Central memory CD8-positive, alpha-beta T cell (primary cell): ENCODE results near the gene BMX.

ENCODE experiments used
- ATAC-seq: fragments of 150-1000 bp; cut with Tn5 transposase; replicated peaks from 2 replicates; pipeline ENCODE4 v1.10.0; 2022; ENCODE audit warnings: mild to moderate bottlenecking, moderate FRiP score, moderate number of reproducible peaks; ENCODE audit not compliant: poor library complexity, severe bottlenecking; ENCODE audit errors: extremely low read depth
- DNase-seq, 2 donors: peaks; one replicate each; pipeline ENCODE4 v3.0.0; 2021; ENCODE audit warnings: low spot score in 2 of 2
- H3K27ac Mint-ChIP-seq: one replicate; pipeline ENCODE4 v1.8.0; 2022; ENCODE audit warnings: low read depth, mild to moderate bottlenecking, moderate library complexity, mixed read lengths
- H3K27me3 Mint-ChIP-seq: one replicate; pipeline ENCODE4 v1.8.0; 2022; ENCODE audit warnings: mixed read lengths
- H3K36me3 Mint-ChIP-seq: one replicate; pipeline ENCODE4 v1.8.0; 2022; ENCODE audit warnings: mild to moderate bottlenecking, moderate library complexity, mixed read lengths; ENCODE audit not compliant: insufficient read depth
- H3K4me1 Mint-ChIP-seq: one replicate; pipeline ENCODE4 v1.8.0; 2022; ENCODE audit warnings: mixed read lengths
- H3K4me3 Mint-ChIP-seq: one replicate; pipeline ENCODE4 v1.8.0; 2022; ENCODE audit warnings: mild to moderate bottlenecking, moderate library complexity, mixed read lengths
- H3K9me3 Mint-ChIP-seq: one replicate; pipeline ENCODE4 v1.8.0; 2022; ENCODE audit warnings: mixed read lengths

Gene BMX

GRCh38 chrX:15512401-15512965 lies 11.9 kb downstream of the BMX start:
- H3K4me1 Mint-ChIP-seq, result no peaks in the 10 kb centered on the region
- DNase-seq (no peak), ATAC-seq (no peak)
- H3K9me3 Mint-ChIP-seq, result no peaks in the 10 kb centered on the region
- H3K4me3 Mint-ChIP-seq, result no peak overlapping the region
- no peaks in the 10 kb centered on the region for H3K36me3 Mint-ChIP-seq
- no peaks in the 10 kb centered on the region for H3K27me3 Mint-ChIP-seq
- H3K27ac Mint-ChIP-seq, result no peak overlapping the region

GRCh38 chrX:15514279-15514678 lies 13.7 kb downstream of the BMX start:
- Mint-ChIP-seq H3K27me3 (no peaks in the 10 kb centered on the region), H3K9me3 (no peaks in the 10 kb centered on the region), H3K4me3 (no peak overlapping the region), H3K27ac (no peak overlapping the region), H3K36me3 (no peaks in the 10 kb centered on the region), H3K4me1 (no peaks in the 10 kb centered on the region)
- ATAC-seq (no peak), DNase-seq (no peak)

GRCh38 chrX:15515931-15516330 lies 15.3 kb downstream of the BMX start:
- Mint-ChIP-seq H3K36me3 (no peaks in the 10 kb centered on the region), H3K4me3 (no peak overlapping the region), H3K9me3 (no peaks in the 10 kb centered on the region), H3K4me1 (no peaks in the 10 kb centered on the region), H3K27ac (no peak overlapping the region), H3K27me3 (no peaks in the 10 kb centered on the region)
- ATAC-seq (no peak), DNase-seq (no peak)

GRCh38 chrX:15522464-15522863 lies 21.9 kb downstream of the BMX start:
- no peak overlapping the region for H3K27ac Mint-ChIP-seq
- H3K36me3 Mint-ChIP-seq, result no peaks in the 10 kb centered on the region
- no peaks in the 10 kb centered on the region for H3K9me3 Mint-ChIP-seq
- no peaks in the 10 kb centered on the region for H3K4me1 Mint-ChIP-seq
- ATAC-seq, result no peak
- peaks cover 28% of the 10 kb centered on the region for H3K27me3 Mint-ChIP-seq
- H3K4me3 Mint-ChIP-seq, result no peak overlapping the region
- DNase-seq, result no peak

GRCh38 chrX:15523088-15523487 lies 22.5 kb downstream of the BMX start:
- H3K4me3 Mint-ChIP-seq, result no peak overlapping the region
- H3K4me1 Mint-ChIP-seq, result no peaks in the 10 kb centered on the region
- peaks cover 28% of the 10 kb centered on the region for H3K27me3 Mint-ChIP-seq
- no peaks in the 10 kb centered on the region for H3K9me3 Mint-ChIP-seq
- DNase-seq, result no peak
- no peak for ATAC-seq
- H3K27ac Mint-ChIP-seq, result no peak overlapping the region
- H3K36me3 Mint-ChIP-seq, result no peaks in the 10 kb centered on the region

- Mint-ChIP-seq H3K27me3 (peaks cover 28% of the 10 kb centered on the region), H3K36me3 (no peaks in the 10 kb centered on the region), H3K4me3 (no peak overlapping the region), H3K9me3 (no peaks in the 10 kb centered on the region), H3K27ac (no peak overlapping the region), H3K4me1 (no peaks in the 10 kb centered on the region)
- DNase-seq (no peak), ATAC-seq (no peak)
Observed at GRCh38 chrX:15524417-15524816, 23.8 kb downstream of the BMX start.

- ATAC-seq (no peak), DNase-seq (no peak)
- peaks cover 28% of the 10 kb centered on the region for H3K27me3 Mint-ChIP-seq
- no peak overlapping the region for H3K27ac Mint-ChIP-seq
- H3K9me3 Mint-ChIP-seq, result no peaks in the 10 kb centered on the region
- peaks cover 2% of the 10 kb centered on the region for H3K36me3 Mint-ChIP-seq
- H3K4me1 Mint-ChIP-seq, result no peaks in the 10 kb centered on the region
- H3K4me3 Mint-ChIP-seq, result no peak overlapping the region
Observed at GRCh38 chrX:15525664-15526416, 25.2 kb downstream of the BMX start.

GRCh38 chrX:15529165-15529564 lies 28.6 kb downstream of the BMX start:
- Mint-ChIP-seq H3K9me3 (no peaks in the 10 kb centered on the region), H3K4me3 (no peak overlapping the region), H3K36me3 (peaks cover 2% of the 10 kb centered on the region), H3K4me1 (no peaks in the 10 kb centered on the region), H3K27ac (no peak overlapping the region), H3K27me3 (no peaks in the 10 kb centered on the region)
- no peak for ATAC-seq
- no peak for DNase-seq

GRCh38 chrX:15530318-15530717 lies 29.7 kb downstream of the BMX start:
- peaks cover 2% of the 10 kb centered on the region for H3K36me3 Mint-ChIP-seq

GRCh38 chrX:15546745-15547144 lies 46.1 kb downstream of the BMX start:
- Mint-ChIP-seq H3K27ac (no peak overlapping the region), H3K9me3 (no peaks in the 10 kb centered on the region), H3K4me3 (no peak overlapping the region), H3K36me3 (no peaks in the 10 kb centered on the region), H3K27me3 (peaks cover 17% of the 10 kb centered on the region), H3K4me1 (no peaks in the 10 kb centered on the region)
- no peak for DNase-seq
- no peak for ATAC-seq

More at GRCh38 chrX:15530318-15530717, 29.7 kb downstream of the BMX start:
- ATAC-seq, result no peak
- Mint-ChIP-seq H3K4me1 (no peaks in the 10 kb centered on the region), H3K27me3 (no peaks in the 10 kb centered on the region), H3K27ac (no peak overlapping the region), H3K4me3 (no peak overlapping the region), H3K9me3 (no peaks in the 10 kb centered on the region)
- no peak for DNase-seq

- no peaks in the 10 kb centered on the region for H3K9me3 Mint-ChIP-seq
- H3K27ac Mint-ChIP-seq, result no peak overlapping the region
- H3K4me1 Mint-ChIP-seq, result no peaks in the 10 kb centered on the region
- H3K27me3 Mint-ChIP-seq, result peaks cover 17% of the 10 kb centered on the region
- no peak for ATAC-seq
- H3K36me3 Mint-ChIP-seq, result no peaks in the 10 kb centered on the region
- no peak overlapping the region for H3K4me3 Mint-ChIP-seq
- DNase-seq, result no peak
Observed at GRCh38 chrX:15547356-15547755, 46.7 kb downstream of the BMX start.

GRCh38 chrX:15549189-15550012 lies 48.8 kb downstream of the BMX start:
- peaks cover 17% of the 10 kb centered on the region for H3K27me3 Mint-ChIP-seq
- H3K4me3 Mint-ChIP-seq, result no peak overlapping the region
- no peaks in the 10 kb centered on the region for H3K4me1 Mint-ChIP-seq
- H3K36me3 Mint-ChIP-seq, result no peaks in the 10 kb centered on the region
- no peak for DNase-seq
- H3K9me3 Mint-ChIP-seq, result no peaks in the 10 kb centered on the region
- ATAC-seq, result no peak
- H3K27ac Mint-ChIP-seq, result no peak overlapping the region

GRCh38 chrX:15559227-15559626 lies 58.6 kb downstream of the BMX start:
- no peaks in the 10 kb centered on the region for H3K9me3 Mint-ChIP-seq
- ATAC-seq (no peak), DNase-seq (no peak)
- H3K36me3 Mint-ChIP-seq, result no peaks in the 10 kb centered on the region
- peaks cover 8% of the 10 kb centered on the region for H3K27me3 Mint-ChIP-seq
- no peak overlapping the region for H3K27ac Mint-ChIP-seq
- no peak overlapping the region for H3K4me3 Mint-ChIP-seq
- H3K4me1 Mint-ChIP-seq, result no peaks in the 10 kb centered on the region
